ENCODE results near the gene MINDY4B.

MINDY4B gene

DNA sequence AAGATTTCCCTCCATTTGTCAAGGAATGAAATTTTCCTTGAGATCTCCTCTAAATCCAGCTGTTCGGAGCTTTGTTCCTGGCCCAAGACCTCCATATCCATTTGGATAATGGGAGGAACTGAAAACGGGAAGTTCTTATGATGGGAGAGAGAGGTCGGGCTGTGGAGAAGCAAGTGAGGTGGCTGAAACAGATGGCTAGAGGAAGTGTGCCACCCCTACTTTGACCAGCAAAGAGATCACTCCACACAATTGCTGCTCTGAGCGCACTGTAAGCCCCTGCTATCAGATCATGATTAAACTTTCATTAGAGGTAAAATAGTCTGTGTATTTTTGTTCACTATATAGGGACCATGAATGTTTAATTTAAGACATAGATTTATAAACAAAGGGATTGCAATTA is at the start of gene MINDY4B:
TSS of gene MINDY4B (minus strand) at position 101 of the 400 bp plus-strand sequence. CDS start at position 101, 0 bp downstream.
- no peak for DNase-seq

DNA sequence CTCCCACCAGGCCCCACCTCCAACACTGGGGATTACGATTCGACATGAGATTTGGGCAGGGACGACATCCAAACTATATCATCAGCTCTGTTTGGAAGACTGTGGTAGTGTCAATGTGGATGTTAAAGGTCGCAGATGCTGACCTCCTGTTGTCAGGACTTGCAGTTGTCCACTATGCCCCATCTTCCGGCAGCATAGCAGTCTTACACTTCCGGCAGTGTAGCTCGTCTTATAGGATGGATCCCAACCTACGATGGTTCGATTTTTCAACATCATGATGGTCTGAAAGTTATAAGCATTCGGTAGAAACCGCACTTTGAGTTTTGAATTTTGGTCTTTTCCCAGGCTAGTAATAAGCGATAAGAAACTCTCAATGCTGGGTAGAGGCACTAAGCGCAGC is 46.7 kb upstream of the MINDY4B start:
- no peak for DNase-seq

DNA sequence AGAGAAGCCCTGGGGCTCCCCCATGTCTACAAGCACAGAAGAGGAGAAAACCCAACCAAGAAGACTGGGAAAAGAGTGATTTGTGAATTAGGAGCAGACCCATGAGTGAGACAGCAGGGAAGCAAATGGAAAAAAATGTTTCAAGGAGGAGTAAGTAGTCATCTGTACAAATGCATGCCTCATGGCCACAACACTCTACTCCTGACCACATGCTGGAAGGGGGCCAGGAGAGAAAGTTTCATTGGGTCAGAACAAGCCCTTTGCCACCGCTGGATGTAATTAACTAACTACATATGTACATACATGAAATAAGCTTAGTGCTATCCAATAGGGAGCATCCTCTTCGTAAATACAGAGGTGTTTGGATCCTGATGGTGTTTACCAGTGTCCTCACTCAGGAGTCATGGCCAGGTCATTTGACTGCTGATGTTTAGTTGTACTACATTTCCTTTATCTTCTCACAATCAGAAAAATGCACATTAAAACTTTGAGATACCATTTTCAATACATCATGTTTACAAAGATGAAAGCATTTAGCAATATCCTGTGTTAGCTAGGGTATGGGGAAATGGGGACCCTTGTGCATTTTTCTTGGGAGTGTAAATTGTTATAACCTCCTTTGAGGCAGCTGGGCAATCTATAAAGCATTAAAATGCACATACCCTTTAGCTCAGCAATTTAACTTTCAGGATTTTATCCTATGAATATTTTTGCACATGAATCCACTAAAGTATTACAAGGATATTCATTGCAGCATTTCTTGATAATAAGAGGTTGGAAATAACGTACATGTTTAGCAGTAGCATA is 40.2 kb upstream of the MINDY4B start:
- no peak for DNase-seq

DNA sequence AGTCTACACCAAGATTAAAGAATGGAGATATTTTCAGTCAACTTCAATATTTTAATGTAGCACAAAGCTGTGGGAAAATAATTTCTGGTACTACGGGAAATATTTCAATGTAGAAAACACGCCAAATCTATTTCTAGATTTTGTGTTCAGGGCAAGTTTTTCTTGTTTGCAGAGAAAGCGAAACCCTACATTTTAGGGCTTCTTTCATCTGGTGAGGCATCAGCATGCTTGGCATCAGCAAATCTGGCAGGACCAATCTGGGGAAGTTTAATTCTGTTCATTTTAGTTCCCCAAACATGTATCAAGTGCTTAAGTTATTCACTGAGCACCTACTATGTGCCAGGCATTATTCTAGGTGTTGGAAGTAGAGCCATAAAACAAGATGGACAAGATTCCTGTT is 37.0 kb upstream of the MINDY4B start:
- no peak for DNase-seq

DNA sequence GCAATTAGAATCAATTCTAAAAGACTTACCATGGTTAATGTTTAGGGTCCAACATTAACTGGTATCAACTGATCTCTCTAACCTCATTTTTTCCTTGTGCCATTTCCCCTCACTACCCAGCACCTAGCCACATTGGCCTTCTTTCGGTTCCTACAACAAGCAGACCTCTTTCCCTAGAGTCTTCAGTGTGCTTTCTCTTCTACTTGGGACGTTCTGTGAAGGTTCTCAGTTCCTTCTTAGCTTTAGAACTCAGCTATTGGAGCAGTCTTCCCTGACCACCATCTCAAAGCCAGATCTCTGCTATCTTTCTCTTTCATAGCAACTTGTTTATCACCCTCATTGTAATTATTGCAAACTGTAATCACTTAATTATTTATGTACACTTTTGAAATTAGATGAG is 31.5 kb upstream of the MINDY4B start:
- no peak for DNase-seq

DNA sequence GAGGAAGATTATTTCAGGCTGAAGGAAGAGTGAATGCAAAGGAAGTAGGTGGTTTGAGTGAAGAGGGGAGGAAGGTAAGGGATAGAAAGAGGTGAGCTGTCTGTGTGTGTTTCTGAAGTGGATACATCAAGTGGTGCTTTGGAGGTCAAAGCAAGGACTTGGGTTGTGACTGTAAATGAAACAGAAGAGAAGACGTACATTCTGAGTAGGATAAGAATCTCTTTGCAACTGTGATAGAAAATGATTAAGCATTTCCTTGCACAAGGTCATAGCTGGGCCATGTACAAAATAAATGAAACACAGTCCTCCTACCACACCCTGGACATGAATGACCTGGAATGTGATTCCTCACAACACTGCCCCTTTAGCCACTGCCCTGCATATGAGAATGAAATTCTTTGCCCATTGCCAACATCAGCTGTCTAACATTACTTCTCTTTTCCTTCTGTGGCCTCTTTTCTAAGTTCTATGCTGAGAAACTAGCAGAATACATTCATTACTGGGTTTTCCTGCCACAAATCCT is 28.3 kb upstream of the MINDY4B start:
- no peak for DNase-seq

DNA sequence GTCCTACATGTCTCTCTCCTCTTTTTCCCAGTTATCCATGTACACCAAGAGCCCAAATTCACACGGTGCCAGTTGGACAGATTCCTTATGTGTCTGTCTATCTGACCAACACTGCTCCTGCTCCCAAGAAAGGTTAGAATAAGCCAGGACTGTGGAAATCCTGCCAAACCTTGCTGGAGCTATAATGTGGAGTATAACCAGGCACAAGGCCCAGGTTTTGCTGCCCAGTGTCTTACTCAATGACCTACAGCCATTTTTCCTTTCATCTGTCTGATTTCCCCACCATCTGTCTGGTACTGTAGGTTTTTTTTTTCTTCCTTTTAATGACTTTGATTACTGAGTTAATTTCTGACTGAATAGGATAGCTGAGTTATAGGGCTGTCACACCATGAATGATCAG is 26.5 kb upstream of the MINDY4B start:
- no peak for DNase-seq

DNA sequence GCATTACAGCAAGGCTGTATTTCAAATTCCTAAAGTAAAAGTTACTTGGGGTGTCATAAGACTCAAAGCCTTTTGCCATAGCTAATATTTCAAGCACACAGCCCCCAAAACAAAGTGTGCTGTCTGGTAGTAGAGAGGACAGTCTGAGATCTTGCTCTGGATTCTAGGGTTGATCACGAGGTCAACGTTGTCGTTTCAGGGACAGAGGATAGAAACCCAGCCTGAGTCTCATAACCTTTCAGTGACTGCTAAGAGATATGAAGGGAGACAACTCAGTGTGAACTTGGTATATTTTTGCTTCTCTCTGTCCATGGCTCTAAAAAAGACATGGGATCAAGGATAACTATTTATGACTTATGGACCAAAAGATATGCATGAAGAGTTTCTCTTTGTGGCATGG is 25.6 kb upstream of the MINDY4B start:
- no peak for DNase-seq

DNA sequence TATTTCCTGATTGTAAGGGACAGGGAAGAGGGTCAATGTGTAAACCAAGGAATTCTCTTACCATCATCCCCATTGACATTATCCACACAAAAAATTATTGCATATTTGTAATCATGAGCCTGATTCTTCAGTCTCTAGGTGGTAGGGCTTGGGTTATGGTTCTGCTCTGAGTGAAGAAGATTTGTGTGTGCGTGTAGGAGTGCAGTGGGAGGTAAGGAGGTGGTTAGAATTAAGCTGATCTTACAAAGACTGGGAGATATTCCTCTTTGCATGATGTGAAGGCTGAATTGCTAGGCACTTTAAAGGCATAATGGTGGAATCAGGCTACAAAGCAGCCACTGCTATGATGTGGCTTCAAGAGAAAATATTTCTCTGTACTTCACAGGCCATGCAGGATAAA is 23.0 kb upstream of the MINDY4B start:
- DNase-seq: no peak

DNA sequence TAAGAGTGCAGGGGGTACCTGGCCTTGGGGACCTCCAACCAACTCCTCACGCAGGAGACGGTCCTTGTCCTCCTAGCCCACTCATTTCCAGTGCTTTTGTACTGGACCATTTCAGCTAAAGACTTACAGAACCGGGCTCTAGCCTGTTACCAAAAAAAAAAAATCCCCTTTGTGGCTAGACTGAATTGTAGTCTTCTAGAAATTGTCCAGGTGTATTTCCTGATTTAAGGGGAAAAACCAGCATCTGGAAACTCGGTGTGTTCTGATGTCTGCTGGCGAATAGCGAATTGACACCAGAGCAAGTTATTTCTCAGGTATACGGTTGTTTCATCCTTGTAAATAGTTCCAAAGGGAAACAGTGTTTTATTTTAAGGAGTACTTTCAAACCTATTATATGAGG is 21.1 kb upstream of the MINDY4B start:
- DNase-seq: no peak

DNA sequence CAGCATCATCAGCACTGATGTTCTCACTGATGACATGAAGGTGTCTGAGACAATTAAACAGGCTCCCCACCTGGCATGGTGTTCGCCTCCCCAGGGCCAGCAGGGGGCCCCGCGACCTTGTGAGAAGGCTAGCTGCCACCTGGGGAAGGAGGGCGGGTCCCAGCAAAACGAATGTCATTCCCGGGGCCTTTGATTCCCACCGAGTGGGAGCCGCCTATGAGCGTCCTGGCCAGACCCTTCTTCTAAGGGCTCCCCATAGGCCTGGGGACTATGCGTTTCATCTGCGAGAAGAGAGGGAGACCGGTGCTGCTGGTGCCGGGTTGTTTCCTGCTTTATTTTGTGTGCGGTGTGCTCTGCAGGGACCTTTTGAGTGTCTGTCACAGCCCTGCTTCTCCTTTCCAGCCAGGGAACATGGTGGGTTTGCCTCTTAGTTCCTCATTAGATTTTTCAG is 20.5 kb upstream of the MINDY4B start:
- DNase-seq: peak; percentile 60

DNA sequence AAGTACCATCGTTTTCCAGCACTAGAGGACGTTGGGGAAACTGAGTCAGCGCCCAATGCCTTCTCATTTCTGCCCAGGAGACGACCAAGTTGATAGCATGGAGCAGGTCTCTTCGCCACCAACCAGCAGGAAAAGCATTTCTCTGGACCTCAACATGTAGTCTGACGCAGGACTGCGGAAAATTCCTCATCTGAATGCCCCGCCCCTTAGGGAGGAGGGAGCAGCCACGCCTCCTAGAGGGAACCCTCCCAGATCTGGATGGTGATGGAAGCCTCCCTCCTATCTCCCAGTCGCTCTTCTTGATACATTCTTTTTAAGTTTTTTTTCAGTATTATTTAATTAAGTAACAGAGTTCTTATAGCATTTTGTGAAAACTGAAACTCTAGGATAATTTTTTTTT is 17.4 kb upstream of the MINDY4B start:
- DNase-seq: no peak

DNA sequence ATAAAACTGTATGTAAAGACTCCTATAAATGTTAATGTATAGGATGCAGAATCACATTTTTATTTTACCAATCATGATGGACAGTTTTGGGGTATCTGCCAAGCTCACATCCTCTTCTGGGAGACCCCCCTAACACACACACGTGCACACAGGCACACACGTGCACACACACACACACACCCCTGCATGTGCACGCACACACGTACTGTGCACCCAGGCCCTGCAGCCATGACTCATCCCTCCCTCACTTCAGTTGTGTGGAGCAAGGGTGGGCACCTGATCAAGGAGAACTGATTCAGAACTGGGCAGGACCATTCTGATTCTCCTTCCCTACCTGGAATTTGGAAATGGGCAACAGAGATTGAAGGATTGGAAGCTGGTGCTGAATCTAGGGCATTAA is 16.0 kb upstream of the MINDY4B start:
- DNase-seq: no peak

DNA sequence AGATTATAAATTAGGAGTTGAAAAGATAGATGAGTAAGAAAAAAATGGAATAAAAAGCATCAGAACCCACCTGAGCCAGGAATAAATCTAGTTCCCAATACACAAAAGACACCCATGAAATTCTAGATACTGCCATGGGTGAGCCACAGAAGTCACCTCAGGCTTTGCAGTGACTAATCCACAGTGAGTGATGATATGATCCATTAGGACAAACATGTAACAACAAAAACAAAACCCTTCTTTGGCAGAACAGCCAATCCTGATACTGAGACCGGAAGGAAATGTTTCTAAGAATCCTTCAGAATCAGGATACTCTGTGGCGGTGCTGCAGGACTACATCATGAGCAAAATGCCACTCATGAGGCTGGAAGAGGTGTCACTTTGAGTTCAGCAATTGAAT is 15.0 kb upstream of the MINDY4B start:
- DNase-seq: no peak

DNA sequence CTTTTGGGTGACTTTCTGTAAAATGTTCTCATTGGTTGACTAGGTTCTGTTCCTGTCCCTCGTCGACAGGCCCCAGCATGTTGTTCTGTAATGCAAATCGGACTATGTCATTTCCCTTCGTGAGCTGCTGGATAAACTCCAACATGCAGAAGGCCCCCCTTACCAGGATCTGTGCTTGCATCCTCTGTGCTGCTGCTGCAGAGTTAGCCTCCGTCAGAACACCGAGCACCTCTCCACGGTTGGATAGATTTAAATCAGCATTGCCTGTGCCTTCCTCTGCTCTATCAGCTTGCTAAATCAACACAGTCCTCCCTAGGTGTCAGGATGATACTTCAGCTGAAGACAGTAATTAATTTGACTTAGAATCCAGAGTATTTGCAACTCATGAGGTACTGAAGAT is 12.7 kb upstream of the MINDY4B start:
- no peak for DNase-seq

DNA sequence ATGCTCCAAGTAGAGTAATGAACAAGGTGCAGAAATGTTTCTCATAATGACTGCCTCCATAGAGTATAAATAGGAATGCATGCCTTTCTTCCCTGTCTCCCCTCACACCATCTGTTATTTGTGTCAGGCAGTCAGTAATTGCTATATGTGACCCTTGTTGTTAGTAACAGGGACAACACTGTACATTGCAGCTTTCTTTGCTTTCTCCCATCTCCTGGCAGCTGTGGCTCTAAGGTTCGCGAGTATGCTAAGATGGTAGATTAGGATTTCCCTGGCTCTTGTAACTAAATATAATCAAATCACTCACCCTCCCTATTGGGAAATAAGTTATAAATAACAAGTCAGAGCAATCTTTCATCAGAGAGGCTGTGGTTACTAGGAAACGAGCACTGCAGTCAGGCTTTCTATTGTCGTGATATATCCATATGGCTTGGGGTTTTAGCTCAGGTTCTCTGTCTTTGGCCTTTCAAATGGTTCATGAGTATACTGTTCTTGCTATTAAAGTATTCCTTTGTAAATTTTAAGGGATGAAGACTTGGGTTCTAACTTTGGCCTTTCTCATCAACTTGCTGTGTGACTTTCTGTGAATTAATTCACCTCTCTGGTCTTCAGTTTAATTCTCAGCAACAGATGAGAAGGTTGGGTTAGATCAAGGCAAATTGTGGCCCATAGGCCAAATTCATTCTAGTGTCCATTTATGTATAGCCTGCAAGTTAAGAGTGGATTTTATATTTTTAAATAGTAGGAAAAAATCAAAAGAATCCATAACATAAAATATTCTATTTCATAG is 8.1 kb upstream of the MINDY4B start:
- no peak for DNase-seq

DNA sequence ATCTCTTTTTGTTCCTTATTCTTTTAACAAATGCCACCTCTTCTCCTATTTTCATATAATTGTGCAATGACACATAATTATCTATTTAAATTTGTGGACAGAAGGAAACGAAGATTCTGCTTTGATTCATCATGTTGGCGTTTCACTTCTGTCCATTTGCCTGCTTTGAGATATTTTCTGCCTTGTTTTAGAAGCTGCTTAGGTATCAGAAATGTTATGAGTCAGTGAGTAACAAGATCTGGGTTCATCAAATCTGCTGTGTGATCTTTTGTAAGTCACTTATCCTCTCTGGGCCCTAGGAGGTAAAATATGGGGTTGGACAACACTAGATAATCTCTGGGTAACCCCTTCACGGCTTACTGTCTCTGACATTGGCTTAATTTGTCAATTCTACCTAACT is 7.3 kb upstream of the MINDY4B start:
- DNase-seq: no peak

DNA sequence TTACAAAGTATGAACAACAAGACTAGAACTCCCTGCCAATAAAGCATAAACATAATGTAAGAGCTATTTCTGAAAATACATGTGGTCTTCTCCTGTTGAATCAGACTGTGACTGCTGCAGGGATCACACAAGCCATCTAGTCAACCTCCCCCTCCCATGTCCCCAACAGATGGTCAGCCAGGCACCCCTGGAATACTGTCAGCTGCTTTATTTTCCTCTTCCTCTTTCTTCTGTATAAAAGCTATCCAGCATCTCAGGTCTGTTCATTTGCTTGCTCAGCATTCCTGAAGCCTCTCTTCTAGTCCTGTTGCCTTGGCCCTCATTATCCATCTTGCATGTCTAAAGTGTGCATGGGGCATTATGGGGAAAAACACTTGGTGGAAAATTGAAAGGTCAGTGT is 6.5 kb upstream of the MINDY4B start:
- no peak for DNase-seq

DNA sequence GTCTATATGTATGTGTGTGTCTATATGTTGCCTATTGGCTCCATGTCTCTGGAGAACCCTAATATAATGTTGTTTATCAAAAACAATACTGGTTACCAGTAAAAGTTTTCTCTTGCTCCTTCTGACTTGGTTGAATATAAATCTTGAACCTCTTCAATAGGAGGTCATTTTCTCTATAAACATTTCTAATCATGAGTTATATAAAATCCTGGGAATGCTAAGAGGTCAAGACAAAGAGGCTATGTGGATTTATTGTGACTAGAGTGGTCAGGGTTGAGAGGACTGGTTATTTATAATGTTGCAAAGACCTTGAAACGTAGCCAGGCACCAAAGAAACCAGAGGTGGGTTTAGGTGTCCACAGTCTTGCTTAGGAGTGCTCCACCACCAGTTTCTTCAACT is 1.2 kb upstream of the MINDY4B start:
- no peak for DNase-seq

DNA sequence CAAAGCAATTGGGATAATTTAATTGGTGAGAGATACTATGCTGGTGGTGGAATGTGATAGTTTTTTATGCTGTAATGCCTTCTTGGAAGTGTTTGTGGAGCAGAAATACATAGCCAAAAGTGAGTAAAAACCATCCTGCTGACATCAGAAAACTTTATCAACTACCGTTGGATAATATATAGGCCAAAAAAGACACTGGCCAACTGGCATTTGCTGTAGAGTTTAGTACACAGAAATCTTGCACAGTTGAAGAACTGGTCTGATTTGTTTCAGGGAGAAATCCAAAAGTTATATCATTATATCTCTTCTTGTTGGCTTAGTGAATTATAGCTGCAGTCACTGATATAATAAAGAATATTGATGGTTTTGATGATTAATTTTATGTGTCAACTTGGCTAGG is 507 bp upstream of the MINDY4B start:
- DNase-seq: no peak

DNA sequence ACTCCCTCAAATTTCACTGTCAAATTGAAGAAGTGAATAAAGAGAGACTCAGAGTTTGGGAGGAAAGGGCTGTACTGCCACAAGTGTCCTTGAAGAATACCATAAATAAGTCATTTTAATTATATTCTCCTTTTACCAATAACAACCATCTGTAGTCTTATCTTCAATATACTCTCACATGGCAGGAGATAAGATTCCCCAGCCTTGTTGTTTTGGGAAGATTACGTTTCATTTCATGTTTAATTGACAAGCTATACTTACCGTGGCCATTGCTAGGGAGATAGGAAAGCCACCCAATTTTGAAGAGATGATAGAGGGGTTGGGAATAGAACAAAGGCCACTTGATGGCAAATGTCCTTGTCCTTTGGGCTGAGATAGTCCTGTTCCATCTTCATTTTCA is 2.3 kb downstream of the MINDY4B start:
- DNase-seq: no peak

DNA sequence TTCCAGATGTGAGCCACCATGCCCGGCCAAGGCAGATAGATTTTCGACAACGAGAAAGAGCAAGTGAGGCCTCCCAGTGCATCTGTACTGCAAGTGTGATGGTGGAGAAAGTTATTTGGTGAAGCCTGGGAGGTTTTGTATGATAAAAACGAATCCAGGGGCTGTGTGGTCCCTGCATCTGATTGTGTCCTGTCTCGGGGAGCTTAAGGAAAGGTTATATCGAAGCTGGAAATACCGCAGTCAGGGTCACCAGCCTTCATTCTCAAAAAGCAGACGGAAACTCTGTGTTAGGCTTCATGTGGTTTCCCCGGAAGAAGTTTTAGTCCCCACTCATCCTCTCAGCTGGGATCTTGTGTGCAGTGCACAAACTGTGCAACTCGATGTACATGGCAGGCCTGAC is 3.4 kb downstream of the MINDY4B start:
- DNase-seq: no peak

DNA sequence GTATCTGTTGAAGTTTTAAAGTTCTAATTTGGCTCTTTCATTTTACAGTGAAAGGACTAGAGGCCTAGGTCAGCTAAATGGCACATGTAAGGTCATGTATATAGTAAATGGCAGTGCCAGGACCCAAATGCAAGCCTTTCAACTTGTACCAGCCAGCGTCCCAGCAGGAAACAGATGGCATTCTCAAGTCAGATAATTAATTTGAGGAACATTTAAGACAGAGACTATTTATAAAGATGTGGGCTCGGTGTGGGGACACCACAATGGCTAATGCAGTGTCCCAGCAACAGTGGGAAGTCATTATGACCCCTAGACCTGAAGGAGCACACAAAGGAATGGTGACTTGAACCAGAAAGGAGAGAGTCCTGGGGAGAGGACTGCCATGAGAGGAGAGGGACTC is 6.1 kb downstream of the MINDY4B start:
- no peak for DNase-seq
